Measurements from ENCODE around the gene ZNHIT3. TPM values are rescaled to one million over a fixed set of nuclear protein-coding genes. Genes with fewer than 3 reads are reported as not detected.

ZNHIT3 gene
- total and polyA plus RNA-seq, 2 of the 13 experiments (the other 11 are each of a cell fraction or from before 2014, with no cell fraction given): 66.6 to 77.4 TPM

GRCh38 chr17:36534840-36535668 is 48.6 kb downstream of the ZNHIT3 start, which contains the start of the genes MYO19 and PIGW (continued):
- TF ChIP-seq REPIN1 (CRISPR knock-in tag; IDR thresholded peaks at IDR 0.05; ENCODE audit: borderline replicate concordance, low read depth) (peak; percentile 60; the same call in 1 of the 2 replicates), ZNF362 (CRISPR knock-in tag; IDR thresholded peaks at IDR 0.05; ENCODE audit: borderline replicate concordance) (peak; percentile 61; the same call in 1 of the 2 replicates), ZNF282 (IDR thresholded peaks at IDR 0.05; ENCODE audit: partially characterized antibody) (no peak), ZNF605 (CRISPR knock-in tag; IDR thresholded peaks at IDR 0.05) (peak; percentile 65; the same call in 1 of the 2 replicates), ZBTB38 (CRISPR knock-in tag; IDR thresholded peaks at IDR 0.05) (peak; percentile 67; the same call in 1 of the 2 replicates), SP140L (CRISPR knock-in tag; IDR thresholded peaks at IDR 0.05; ENCODE audit: borderline replicate concordance) (no peak), ARID5B (CRISPR knock-in tag; IDR thresholded peaks at IDR 0.05) (peak; percentile 44; the same call in 1 of the 2 replicates), KAT7 (CRISPR knock-in tag; IDR thresholded peaks at IDR 0.05; ENCODE audit: borderline replicate concordance) (peak; percentile 55; the same call in 1 of the 2 replicates), BCL6 (CRISPR knock-in tag; IDR thresholded peaks at IDR 0.05) (no peak), DNMT3B (CRISPR knock-in tag; conservative IDR thresholded peaks at IDR 0.05) (no peak), RERE (CRISPR knock-in tag; IDR thresholded peaks at IDR 0.05; ENCODE audit: low read depth) (no peak), ZFP62 (CRISPR knock-in tag; IDR thresholded peaks at IDR 0.05) (no peak), GABPA (IDR thresholded peaks at IDR 0.05; ENCODE audit: low read depth, low read length) (peak; percentile 99), GABPA (CRISPR knock-in tag; IDR thresholded peaks at IDR 0.05; ENCODE audit: low read depth) (peak; percentile 94), HNRNPK (IDR thresholded peaks at IDR 0.05; ENCODE audit: low read depth, low read length, poor library complexity, severe bottlenecking) (peak; percentile 52), ZNF546 (CRISPR knock-in tag; conservative IDR thresholded peaks at IDR 0.05) (peak; percentile 21; the same call in 1 of the 2 replicates)
